ENCODE results near the gene FIBIN.

FIBIN gene

GRCh38 chr11:26993965-26994457 lies at the start of gene FIBIN:
Gene FIBIN, plus strand, starts transcription at chr11:26994112. Its CDS starts 415 bp downstream, at chr11:26994527.
- Histone ChIP-seq H3K9ac (ENCODE audit: low read length) (no peak within 1 kb of the TSS), H3K9me3 (ENCODE audit: control insufficient read depth, insufficient read depth, low read depth, low read length) (no peaks in the 10 kb centered on the region), H3K4me3 (ENCODE audit: low read depth, low read length) (peak within 1 kb of the TSS; percentile 48), H3K27me3 (ENCODE audit: control insufficient read depth, insufficient read depth, low read length) (peaks cover 20% of the 10 kb centered on the region), H3K4me1 (ENCODE audit: control insufficient read depth, insufficient read depth, low read length) (peaks cover 6% of the 10 kb centered on the region; the same call in 1 of the 2 replicates), H3K27ac (ENCODE audit: low read depth, low read length) (no peak within 1 kb of the TSS), H3K36me3 (ENCODE audit: control insufficient read depth, insufficient read depth, low read length) (no peaks in the 10 kb centered on the region)

- H3K27ac ChIP-seq (ENCODE audit: low read depth, low read length) = no peak overlapping the region
- H3K4me3 ChIP-seq (ENCODE audit: low read depth, low read length) = no peak overlapping the region
- no peaks in the 10 kb centered on the region for H3K9me3 ChIP-seq (ENCODE audit: control insufficient read depth, insufficient read depth, low read depth, low read length)
- no peaks in the 10 kb centered on the region for H3K27me3 ChIP-seq (ENCODE audit: control insufficient read depth, insufficient read depth, low read length)
- H3K9ac ChIP-seq (ENCODE audit: low read length) = no peak overlapping the region
- no peaks in the 10 kb centered on the region for H3K4me1 ChIP-seq (ENCODE audit: control insufficient read depth, insufficient read depth, low read length)
- H3K36me3 ChIP-seq (ENCODE audit: control insufficient read depth, insufficient read depth, low read length) = no peaks in the 10 kb centered on the region
These were observed 48.8 kb upstream of the FIBIN start for GRCh38 chr11:26944866-26945664.

DNA sequence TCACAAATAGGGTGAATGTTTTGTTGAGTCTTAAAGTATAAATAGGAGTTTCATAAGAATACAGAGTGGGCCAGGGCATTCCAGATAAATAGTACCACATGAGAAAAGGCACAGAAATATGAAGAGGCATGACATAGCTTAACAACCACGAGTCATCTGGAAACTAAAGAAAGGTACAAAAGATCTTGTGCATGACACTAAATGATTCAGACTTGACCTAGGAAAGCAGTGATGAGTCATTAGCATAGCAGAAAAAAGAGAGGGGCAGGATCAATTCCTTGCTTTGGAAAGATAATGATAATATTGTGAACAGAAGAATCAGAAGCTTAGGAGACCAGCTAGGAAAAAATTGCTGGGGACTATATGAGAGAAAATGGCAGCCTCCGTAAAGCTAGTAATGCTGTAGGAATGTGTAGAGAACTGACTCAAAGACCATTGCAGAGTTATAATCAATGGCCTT lies 47.6 kb upstream of the FIBIN start:
- Histone ChIP-seq H3K27ac (ENCODE audit: low read depth, low read length) (no peak overlapping the region), H3K9me3 (ENCODE audit: control insufficient read depth, insufficient read depth, low read depth, low read length) (no peaks in the 10 kb centered on the region), H3K27me3 (ENCODE audit: control insufficient read depth, insufficient read depth, low read length) (no peaks in the 10 kb centered on the region), H3K9ac (ENCODE audit: low read length) (no peak overlapping the region), H3K4me1 (ENCODE audit: control insufficient read depth, insufficient read depth, low read length) (peaks cover under 1% of the 10 kb centered on the region), H3K4me3 (ENCODE audit: low read depth, low read length) (no peak overlapping the region), H3K36me3 (ENCODE audit: control insufficient read depth, insufficient read depth, low read length) (no peaks in the 10 kb centered on the region)

DNA sequence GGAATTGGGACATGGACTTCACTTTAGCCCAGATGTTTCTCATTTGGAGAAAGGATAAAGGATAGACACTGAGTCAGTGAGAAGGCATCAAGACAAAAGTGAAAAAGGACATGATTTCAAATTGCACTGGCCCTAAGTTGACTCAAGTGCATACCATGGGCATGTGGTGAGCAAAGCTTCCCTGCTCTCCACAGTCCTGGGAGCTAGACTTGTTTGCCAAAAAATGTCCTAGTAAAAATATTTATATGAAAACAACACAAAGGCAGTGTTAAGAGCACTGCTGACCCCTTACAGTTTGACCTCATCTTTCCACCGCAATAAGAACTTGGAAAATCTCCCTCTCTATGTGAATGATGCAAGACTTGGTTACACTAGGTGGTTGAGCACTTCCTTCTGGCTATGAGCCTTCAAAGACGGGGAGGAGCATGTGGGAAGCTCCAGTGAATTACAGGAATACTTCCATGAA lies 46.5 kb upstream of the FIBIN start:
- H3K9me3 ChIP-seq (ENCODE audit: control insufficient read depth, insufficient read depth, low read depth, low read length) = no peaks in the 10 kb centered on the region
- peaks cover 10% of the 10 kb centered on the region for H3K4me1 ChIP-seq (ENCODE audit: control insufficient read depth, insufficient read depth, low read length)
- no peak overlapping the region for H3K9ac ChIP-seq (ENCODE audit: low read length)
- H3K36me3 ChIP-seq (ENCODE audit: control insufficient read depth, insufficient read depth, low read length) = no peaks in the 10 kb centered on the region
- no peak overlapping the region for H3K27ac ChIP-seq (ENCODE audit: low read depth, low read length)
- no peak overlapping the region for H3K4me3 ChIP-seq (ENCODE audit: low read depth, low read length)
- H3K27me3 ChIP-seq (ENCODE audit: control insufficient read depth, insufficient read depth, low read length) = no peaks in the 10 kb centered on the region

- H3K9ac ChIP-seq (ENCODE audit: low read length) = no peak overlapping the region
These were observed 45.8 kb upstream of the FIBIN start for GRCh38 chr11:26947904-26948639.

DNA sequence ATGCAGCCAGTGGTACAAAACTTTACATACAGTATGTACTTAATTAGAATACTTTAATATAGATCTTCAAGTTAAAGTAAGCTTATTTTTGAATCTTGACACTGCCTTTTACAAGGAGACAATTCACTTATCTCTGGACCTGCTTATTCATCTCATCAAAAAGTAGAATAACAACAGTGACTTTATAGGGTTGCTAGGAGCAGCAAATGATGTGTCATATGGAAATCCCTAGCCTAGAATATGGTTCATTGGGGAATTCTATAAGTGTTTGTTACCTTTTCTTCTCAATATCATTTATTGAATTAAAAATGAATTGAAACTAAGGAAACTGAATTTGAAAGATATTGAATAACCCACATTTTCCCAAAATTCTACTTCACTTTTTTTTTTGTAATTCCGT lies 45.0 kb upstream of the FIBIN start:
- no peaks in the 10 kb centered on the region for H3K27me3 ChIP-seq (ENCODE audit: control insufficient read depth, insufficient read depth, low read length)
- peaks cover 10% of the 10 kb centered on the region for H3K4me1 ChIP-seq (ENCODE audit: control insufficient read depth, insufficient read depth, low read length)
- H3K27ac ChIP-seq (ENCODE audit: low read depth, low read length) = no peak overlapping the region

More at GRCh38 chr11:26947904-26948639, 45.8 kb upstream of the FIBIN start:
- H3K4me3 ChIP-seq (ENCODE audit: low read depth, low read length) = no peak overlapping the region
- H3K27me3 ChIP-seq (ENCODE audit: control insufficient read depth, insufficient read depth, low read length) = no peaks in the 10 kb centered on the region
- peaks cover 10% of the 10 kb centered on the region for H3K4me1 ChIP-seq (ENCODE audit: control insufficient read depth, insufficient read depth, low read length)
- H3K36me3 ChIP-seq (ENCODE audit: control insufficient read depth, insufficient read depth, low read length) = no peaks in the 10 kb centered on the region
- H3K27ac ChIP-seq (ENCODE audit: low read depth, low read length) = no peak overlapping the region
- H3K9me3 ChIP-seq (ENCODE audit: control insufficient read depth, insufficient read depth, low read depth, low read length) = no peaks in the 10 kb centered on the region

DNA sequence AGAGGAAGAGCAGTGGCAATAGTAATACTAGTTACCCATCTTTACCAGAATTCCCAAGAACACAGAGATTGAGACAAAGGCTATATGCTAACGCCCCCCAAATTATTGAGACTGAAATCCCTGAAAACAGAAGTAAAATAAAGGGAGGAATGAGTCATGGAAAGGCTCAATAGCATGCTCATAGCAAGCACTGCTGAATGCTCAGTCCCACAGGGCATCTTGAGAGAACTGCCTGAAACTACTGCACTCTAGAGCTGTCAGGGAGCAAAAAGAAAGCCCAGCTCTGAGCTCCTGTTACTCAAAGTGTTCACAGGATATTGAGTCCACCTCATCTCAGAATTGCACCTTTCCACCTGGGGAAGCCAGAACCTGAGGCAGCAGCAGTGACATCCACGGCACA lies 44.1 kb upstream of the FIBIN start:
- H3K9ac ChIP-seq (ENCODE audit: low read length) = no peak overlapping the region
- no peaks in the 10 kb centered on the region for H3K9me3 ChIP-seq (ENCODE audit: control insufficient read depth, insufficient read depth, low read depth, low read length)
- no peaks in the 10 kb centered on the region for H3K36me3 ChIP-seq (ENCODE audit: control insufficient read depth, insufficient read depth, low read length)
- H3K4me3 ChIP-seq (ENCODE audit: low read depth, low read length) = no peak overlapping the region
- H3K4me1 ChIP-seq (ENCODE audit: control insufficient read depth, insufficient read depth, low read length) = peaks cover 10% of the 10 kb centered on the region
- H3K27ac ChIP-seq (ENCODE audit: low read depth, low read length) = no peak overlapping the region
- H3K27me3 ChIP-seq (ENCODE audit: control insufficient read depth, insufficient read depth, low read length) = no peaks in the 10 kb centered on the region

More for the DNA sequence above, 45.0 kb upstream of the FIBIN start:
- Histone ChIP-seq H3K9me3 (ENCODE audit: control insufficient read depth, insufficient read depth, low read depth, low read length) (no peaks in the 10 kb centered on the region), H3K4me3 (ENCODE audit: low read depth, low read length) (no peak overlapping the region), H3K9ac (ENCODE audit: low read length) (no peak overlapping the region), H3K36me3 (ENCODE audit: control insufficient read depth, insufficient read depth, low read length) (no peaks in the 10 kb centered on the region)

DNA sequence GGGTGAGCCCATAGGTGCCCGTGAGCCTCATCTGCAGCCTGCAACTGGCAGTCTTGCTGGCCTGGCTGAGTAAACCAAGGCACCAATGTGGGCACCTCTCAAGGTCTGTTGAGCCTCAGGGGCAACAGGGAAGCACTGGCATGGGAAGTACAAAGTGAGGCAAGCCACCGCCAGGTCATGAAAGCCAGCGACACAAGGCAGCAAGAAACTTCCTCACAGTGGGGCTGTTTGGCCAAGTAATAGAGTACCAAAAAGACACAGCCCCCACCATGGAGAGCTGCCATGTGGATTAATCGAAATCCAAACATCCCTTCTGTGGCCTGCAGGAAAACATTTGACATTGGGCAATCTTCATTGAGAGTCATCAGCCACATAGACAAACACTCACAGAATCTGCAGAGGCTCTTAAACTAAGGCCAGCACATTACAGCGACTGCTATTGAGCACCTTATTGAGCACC lies 43.6 kb upstream of the FIBIN start:
- H3K9ac ChIP-seq (ENCODE audit: low read length) = no peak overlapping the region
- H3K9me3 ChIP-seq (ENCODE audit: control insufficient read depth, insufficient read depth, low read depth, low read length) = no peaks in the 10 kb centered on the region
- no peaks in the 10 kb centered on the region for H3K27me3 ChIP-seq (ENCODE audit: control insufficient read depth, insufficient read depth, low read length)
- H3K4me1 ChIP-seq (ENCODE audit: control insufficient read depth, insufficient read depth, low read length) = peaks cover 10% of the 10 kb centered on the region
- H3K27ac ChIP-seq (ENCODE audit: low read depth, low read length) = no peak overlapping the region
- H3K36me3 ChIP-seq (ENCODE audit: control insufficient read depth, insufficient read depth, low read length) = no peaks in the 10 kb centered on the region
- H3K4me3 ChIP-seq (ENCODE audit: low read depth, low read length) = no peak overlapping the region

DNA sequence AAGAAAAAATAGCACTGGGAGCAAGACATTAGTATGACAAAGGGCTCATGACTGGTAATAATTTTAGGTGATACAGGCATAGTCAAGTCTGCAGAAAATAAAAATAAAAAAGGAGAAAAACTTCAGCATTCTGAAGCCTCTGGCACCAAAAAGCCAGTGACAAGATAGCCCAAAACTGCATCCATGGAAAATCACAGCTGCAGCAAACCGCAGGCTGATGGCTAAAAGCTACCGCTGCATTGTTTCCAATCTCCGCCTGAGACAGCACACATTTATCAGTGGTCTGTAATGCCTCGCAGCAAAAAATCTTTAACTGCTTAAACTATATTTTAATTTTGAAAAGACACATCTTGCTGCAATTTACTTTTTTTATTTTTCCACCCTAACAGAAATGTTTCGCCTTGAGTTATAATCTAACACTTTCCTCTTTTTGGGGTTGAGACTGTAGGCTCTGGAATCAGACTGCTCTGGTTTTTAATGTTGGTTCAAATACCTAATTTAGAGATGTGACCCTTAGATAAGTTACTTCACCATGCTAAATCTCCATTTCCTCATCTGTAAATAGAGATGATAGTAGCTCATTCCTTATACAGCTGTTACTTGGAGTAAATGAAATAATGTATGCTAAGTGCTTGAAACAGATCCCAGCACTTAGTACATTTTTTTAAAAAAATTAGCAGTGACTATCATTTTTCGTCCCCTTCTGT lies 42.0 kb upstream of the FIBIN start:
- Histone ChIP-seq H3K4me1 (ENCODE audit: control insufficient read depth, insufficient read depth, low read length) (peaks cover 10% of the 10 kb centered on the region), H3K9ac (ENCODE audit: low read length) (no peak overlapping the region)

GRCh38 chr11:26953770-26954392 lies 40.0 kb upstream of the FIBIN start:
- H3K36me3 ChIP-seq (ENCODE audit: control insufficient read depth, insufficient read depth, low read length) = no peaks in the 10 kb centered on the region

More for the DNA sequence above, 42.0 kb upstream of the FIBIN start:
- H3K27me3 ChIP-seq (ENCODE audit: control insufficient read depth, insufficient read depth, low read length) = no peaks in the 10 kb centered on the region
- H3K4me3 ChIP-seq (ENCODE audit: low read depth, low read length) = no peak overlapping the region
- no peaks in the 10 kb centered on the region for H3K9me3 ChIP-seq (ENCODE audit: control insufficient read depth, insufficient read depth, low read depth, low read length)
- no peaks in the 10 kb centered on the region for H3K36me3 ChIP-seq (ENCODE audit: control insufficient read depth, insufficient read depth, low read length)
- H3K27ac ChIP-seq (ENCODE audit: low read depth, low read length) = no peak overlapping the region

More at GRCh38 chr11:26953770-26954392, 40.0 kb upstream of the FIBIN start:
- Histone ChIP-seq H3K9me3 (ENCODE audit: control insufficient read depth, insufficient read depth, low read depth, low read length) (no peaks in the 10 kb centered on the region), H3K27ac (ENCODE audit: low read depth, low read length) (no peak overlapping the region), H3K4me3 (ENCODE audit: low read depth, low read length) (no peak overlapping the region), H3K27me3 (ENCODE audit: control insufficient read depth, insufficient read depth, low read length) (no peaks in the 10 kb centered on the region), H3K9ac (ENCODE audit: low read length) (no peak overlapping the region), H3K4me1 (ENCODE audit: control insufficient read depth, insufficient read depth, low read length) (peaks cover 10% of the 10 kb centered on the region)
